Endothelial cell (in vitro differentiated cells): ENCODE measurements around the gene KRTAP10-3. TPM values are rescaled to one million over a fixed set of nuclear protein-coding genes. Genes with fewer than 3 reads are reported as not detected.

ENCODE experiments used
- DNase-seq: peaks from one replicate; pipeline ENCODE4 v3.0.0; 2021; ENCODE audit warnings: low spot score
- H3K27ac Mint-ChIP-seq: one replicate; pipeline ENCODE4 v1.8.0; 2021; ENCODE audit warnings: mixed read lengths, inconsistent platforms; ENCODE audit not compliant: unreplicated experiment
- H3K27me3 Mint-ChIP-seq: one replicate; pipeline ENCODE4 v1.8.0; 2021; ENCODE audit warnings: mild to moderate bottlenecking, moderate library complexity, mixed read lengths, inconsistent platforms; ENCODE audit not compliant: unreplicated experiment
- H3K36me3 Mint-ChIP-seq: one replicate; pipeline ENCODE4 v1.8.0; 2021; ENCODE audit warnings: mild to moderate bottlenecking, low read depth, mixed read lengths, inconsistent platforms; ENCODE audit not compliant: unreplicated experiment
- H3K4me1 Mint-ChIP-seq: one replicate; pipeline ENCODE4 v1.8.0; 2021; ENCODE audit warnings: mild to moderate bottlenecking, mixed read lengths, inconsistent platforms; ENCODE audit not compliant: unreplicated experiment
- H3K4me3 Mint-ChIP-seq: one replicate; pipeline ENCODE4 v1.8.0; 2021; ENCODE audit warnings: mild to moderate bottlenecking, mixed read lengths, inconsistent platforms; ENCODE audit not compliant: unreplicated experiment
- H3K9me3 Mint-ChIP-seq: one replicate; pipeline ENCODE4 v1.8.0; 2021; ENCODE audit warnings: mixed read lengths, inconsistent platforms; ENCODE audit not compliant: unreplicated experiment
- total RNA-seq: library from RNA; stranded (reverse); fragmentation: NEBNext Ultra II Directional; extraction: Animal tissue kit (Norgen Biotek cat#: 25700); gene quantifications from one replicate; pipeline ENCODE4 v1.2.1, GENCODE V29; 2021; ENCODE audit not compliant: unreplicated experiment
- TF ChIP-seq, protein P1 (sequence below): fragments of 200-600 bp; sonication (generic); IDR thresholded peaks from one replicate; pipeline ENCODE4 v1.5.0; 2021; ENCODE audit warnings: antibody characterized with exemption; ENCODE audit not compliant: unreplicated experiment

The KRTAP10-3 gene
- total RNA-seq, 1 donor from 2014 or later, result not detected

DNA sequence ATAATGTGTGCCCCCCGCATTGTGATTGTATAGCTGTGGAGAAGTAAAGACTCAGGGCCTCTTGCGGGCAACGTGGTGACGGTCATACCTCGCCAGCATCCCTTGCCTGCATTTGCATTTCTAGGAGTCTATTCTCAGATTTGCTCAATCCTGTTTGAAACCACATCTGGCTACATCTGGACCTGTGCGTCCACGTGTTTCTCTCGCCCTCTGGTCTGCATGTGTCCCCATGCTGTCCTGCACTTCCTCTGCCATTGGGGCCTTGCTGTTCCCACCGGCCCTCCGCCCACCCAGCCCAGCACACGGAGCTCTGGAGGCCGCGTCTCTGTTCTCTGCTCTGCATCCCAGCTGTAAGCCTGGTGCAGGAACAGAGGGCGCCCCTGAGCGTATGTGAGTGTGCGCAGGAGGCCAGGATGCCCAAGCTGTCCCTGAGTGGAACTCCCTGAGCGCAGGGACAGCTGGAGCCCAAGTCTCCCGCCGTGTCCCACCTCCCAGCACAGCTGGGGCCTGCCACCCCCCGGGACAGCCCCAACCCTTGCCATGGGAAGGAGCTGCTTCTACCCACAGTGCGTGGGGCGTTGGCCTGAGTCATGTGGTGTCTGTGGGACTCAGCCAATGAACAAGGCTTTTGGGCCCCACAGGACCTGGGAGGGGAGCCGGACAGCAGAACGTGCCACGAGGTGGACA, 8.9 kb downstream of the KRTAP10-3 start:
- H3K27ac Mint-ChIP-seq, result peak overlapping the region; percentile 36
- no peak for DNase-seq
- peaks cover 18% of the 10 kb centered on the region for H3K4me1 Mint-ChIP-seq
- peaks cover 2% of the 10 kb centered on the region for H3K27me3 Mint-ChIP-seq
- peaks cover 10% of the 10 kb centered on the region for H3K36me3 Mint-ChIP-seq
- H3K9me3 Mint-ChIP-seq, result no peaks in the 10 kb centered on the region
- H3K4me3 Mint-ChIP-seq, result no peak overlapping the region
- TF ChIP-seq, protein P1, sequence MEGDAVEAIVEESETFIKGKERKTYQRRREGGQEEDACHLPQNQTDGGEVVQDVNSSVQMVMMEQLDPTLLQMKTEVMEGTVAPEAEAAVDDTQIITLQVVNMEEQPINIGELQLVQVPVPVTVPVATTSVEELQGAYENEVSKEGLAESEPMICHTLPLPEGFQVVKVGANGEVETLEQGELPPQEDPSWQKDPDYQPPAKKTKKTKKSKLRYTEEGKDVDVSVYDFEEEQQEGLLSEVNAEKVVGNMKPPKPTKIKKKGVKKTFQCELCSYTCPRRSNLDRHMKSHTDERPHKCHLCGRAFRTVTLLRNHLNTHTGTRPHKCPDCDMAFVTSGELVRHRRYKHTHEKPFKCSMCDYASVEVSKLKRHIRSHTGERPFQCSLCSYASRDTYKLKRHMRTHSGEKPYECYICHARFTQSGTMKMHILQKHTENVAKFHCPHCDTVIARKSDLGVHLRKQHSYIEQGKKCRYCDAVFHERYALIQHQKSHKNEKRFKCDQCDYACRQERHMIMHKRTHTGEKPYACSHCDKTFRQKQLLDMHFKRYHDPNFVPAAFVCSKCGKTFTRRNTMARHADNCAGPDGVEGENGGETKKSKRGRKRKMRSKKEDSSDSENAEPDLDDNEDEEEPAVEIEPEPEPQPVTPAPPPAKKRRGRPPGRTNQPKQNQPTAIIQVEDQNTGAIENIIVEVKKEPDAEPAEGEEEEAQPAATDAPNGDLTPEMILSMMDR, result no peak

DNA sequence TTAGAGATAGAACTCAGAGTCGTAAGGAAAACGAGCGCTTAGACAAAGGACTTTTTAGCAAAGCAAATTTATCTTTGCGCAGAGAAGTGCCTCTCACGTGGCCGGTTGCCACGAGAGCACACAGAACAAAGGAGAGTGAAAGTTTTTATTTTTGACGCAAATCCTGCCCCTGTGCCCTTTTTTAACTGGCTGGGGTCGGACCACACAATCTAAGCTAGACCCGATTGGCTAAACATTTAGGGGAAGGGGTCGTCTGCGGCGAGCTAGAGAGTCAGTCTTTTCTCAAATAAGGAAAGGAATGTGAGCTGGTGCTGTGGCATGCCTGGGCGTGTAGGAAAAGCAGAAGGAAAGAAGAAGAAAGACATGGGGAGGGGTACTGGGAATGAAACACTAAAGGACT, 9.7 kb downstream of the KRTAP10-3 start:
- peaks cover 18% of the 10 kb centered on the region for H3K4me1 Mint-ChIP-seq
- H3K36me3 Mint-ChIP-seq, result peaks cover 10% of the 10 kb centered on the region
- peaks cover 2% of the 10 kb centered on the region for H3K27me3 Mint-ChIP-seq
- H3K4me3 Mint-ChIP-seq, result no peak overlapping the region
- TF ChIP-seq, protein P1, result no peak
- peak overlapping the region; percentile 0 for H3K27ac Mint-ChIP-seq
- no peaks in the 10 kb centered on the region for H3K9me3 Mint-ChIP-seq
- DNase-seq, result no peak

DNA sequence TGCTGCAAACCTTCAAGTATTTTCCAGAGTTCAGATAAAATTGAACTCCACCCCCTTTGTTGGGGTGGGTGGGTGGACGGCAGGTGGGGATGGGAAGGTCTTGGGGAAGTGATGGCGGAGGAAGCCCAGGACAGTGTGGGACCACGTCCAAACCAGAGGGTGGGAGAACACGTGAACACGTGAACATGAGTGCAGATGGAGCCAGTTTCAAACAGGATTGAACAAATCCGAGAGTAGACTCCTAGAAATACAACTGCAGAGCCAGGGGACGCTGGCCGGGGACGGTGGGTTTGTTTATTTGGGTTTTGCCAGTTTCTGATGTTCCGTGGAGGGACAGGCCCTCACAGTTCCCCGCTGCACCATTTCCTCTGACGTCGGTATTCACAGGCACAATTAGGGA, 10.2 kb downstream of the KRTAP10-3 start:
- H3K9me3 Mint-ChIP-seq, result no peaks in the 10 kb centered on the region
- H3K4me1 Mint-ChIP-seq, result peaks cover 18% of the 10 kb centered on the region
- DNase-seq, result no peak

DNA sequence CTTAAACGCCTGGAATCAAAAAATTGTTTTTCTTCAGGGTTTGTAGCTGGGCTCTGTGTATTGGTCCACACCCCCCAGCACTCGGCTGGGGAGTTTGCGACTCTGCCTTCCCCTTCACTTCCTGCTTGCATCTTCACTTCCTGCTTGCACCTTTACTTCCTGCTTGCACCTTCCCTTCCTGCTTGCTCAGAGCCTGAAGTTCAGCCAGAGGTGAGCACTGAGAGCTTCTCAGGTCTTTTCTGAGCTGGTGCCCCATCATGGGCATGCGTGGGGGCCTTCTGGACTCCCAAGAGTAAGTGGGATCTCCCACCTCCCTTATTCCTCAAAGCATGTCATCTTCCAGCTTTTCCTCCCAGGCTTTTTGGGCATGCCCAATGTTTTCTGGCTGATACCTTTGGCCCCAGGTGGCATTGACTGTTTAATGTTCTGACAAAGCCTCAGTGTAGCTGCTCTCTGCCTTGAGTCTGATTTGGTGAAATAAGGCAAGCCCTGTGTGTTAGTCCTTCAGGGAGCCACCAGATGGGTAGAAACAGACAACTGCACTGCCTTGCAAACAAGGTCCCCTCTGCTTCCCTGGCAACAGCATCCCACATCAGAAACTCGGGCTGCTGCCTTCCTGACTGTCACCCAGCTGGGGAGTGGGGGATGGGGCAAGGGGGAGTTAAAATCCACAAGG, 10.8 kb downstream of the KRTAP10-3 start:
- Mint-ChIP-seq H3K27ac (no peak overlapping the region), H3K9me3 (no peaks in the 10 kb centered on the region), H3K4me3 (no peak overlapping the region), H3K36me3 (peaks cover 10% of the 10 kb centered on the region), H3K4me1 (peaks cover 18% of the 10 kb centered on the region), H3K27me3 (peaks cover 2% of the 10 kb centered on the region)
- TF ChIP-seq, protein P1, result no peak
- DNase-seq, result no peak

More for the DNA sequence above, 10.2 kb downstream of the KRTAP10-3 start:
- no peak overlapping the region for H3K4me3 Mint-ChIP-seq
- no peak overlapping the region for H3K27ac Mint-ChIP-seq
- peaks cover 10% of the 10 kb centered on the region for H3K36me3 Mint-ChIP-seq
- TF ChIP-seq, protein P1, result no peak
- H3K27me3 Mint-ChIP-seq, result peaks cover 2% of the 10 kb centered on the region

DNA sequence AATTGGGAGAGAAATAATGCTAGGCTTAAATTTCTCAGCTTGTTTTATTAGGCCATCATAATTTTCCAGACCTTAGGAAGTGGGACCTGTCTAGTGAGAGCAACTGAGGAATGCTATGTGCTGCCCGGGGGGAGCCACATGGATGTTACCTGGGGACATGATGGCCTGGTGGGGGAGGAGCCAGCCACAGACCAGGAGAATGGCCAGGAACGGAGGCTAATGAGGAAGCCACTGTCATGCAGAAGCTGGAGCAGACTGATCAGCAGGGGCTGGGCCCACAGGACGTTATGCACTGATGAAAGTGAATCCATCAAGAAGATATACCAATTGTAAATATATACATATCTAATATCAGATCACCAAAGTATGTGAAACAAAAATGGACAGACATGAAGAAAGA, 14.0 kb downstream of the KRTAP10-3 start:
- Mint-ChIP-seq H3K36me3 (peaks cover 14% of the 10 kb centered on the region), H3K4me3 (no peak overlapping the region), H3K4me1 (peaks cover 18% of the 10 kb centered on the region), H3K27me3 (peaks cover 4% of the 10 kb centered on the region), H3K9me3 (no peaks in the 10 kb centered on the region), H3K27ac (no peak overlapping the region)
- no peak for DNase-seq
- TF ChIP-seq, protein P1, result no peak
